Adrenal gland (tissue), 12 donors: Measurements from ENCODE around the gene EVPLL. TPM values are rescaled to one million over a fixed set of nuclear protein-coding genes. Genes with fewer than 3 reads are reported as not detected.

Experiments
- DNase-seq, 7 donors: peaks; one replicate each; pipeline ENCODE4 v3.0.0-alpha.2; 2019 to 2020
- H3K27ac ChIP-seq, 5 donors: fragments of 200-600 bp; sonication (generic) in 4 of 5; 1 replicate in 3 of 5; 2 replicates in 2 of 5; pipeline versions ENCODE4 v1.5.1 to v1.8.0; 2016 to 2020; ENCODE audit warnings: mild to moderate bottlenecking in 1 of 5
- H3K27me3 ChIP-seq: fragments of 200-600 bp; 2 replicates; pipeline ENCODE4 v1.8.0; 2021
- H3K36me3 ChIP-seq, 2 donors: fragments of 200-600 bp; replicated peaks in 1 of 2; 1 replicate in 1 of 2; 2 replicates in 1 of 2; pipeline versions ENCODE4 v1.5.1 to v1.8.0; 2018 to 2022
- H3K4me1 ChIP-seq, 2 donors: fragments of 200-600 bp; replicated peaks in 1 of 2; 1 replicate in 1 of 2; 2 replicates in 1 of 2; pipeline versions ENCODE4 v1.5.1 to v1.8.0; 2018 to 2021
- H3K4me3 ChIP-seq, 4 donors: fragments of 200-600 bp; sonication (generic) in 3 of 4; one replicate each; pipeline ENCODE4 v1.5.1; 2016 to 2018
- H3K9me3 ChIP-seq, 3 donors: fragments of 200-600 bp; sonication (generic) in 1 of 3; replicated peaks in 1 of 3; 1 replicate in 2 of 3; 2 replicates in 1 of 3; pipeline versions ENCODE4 v1.5.1 to v1.8.0; 2016 to 2021
- CTCF ChIP-seq, 6 experiments: fragments of 450-650 bp in 4 of 6; fragments of 200-600 bp in 2 of 6; sonication (generic) in 1 of 6; IDR thresholded peaks; 1 replicate in 5 of 6; 2 replicates in 1 of 6; pipeline versions ENCODE4 v1.5.1 to v1.8.0; 2016 to 2021; ENCODE audit warnings: antibody characterized with exemption in 6 of 6, mild to moderate bottlenecking in 2 of 6, moderate library complexity in 1 of 6
- POLR2A ChIP-seq, 2 donors: fragments of 450-650 bp; IDR thresholded peaks; one replicate each; pipeline ENCODE4 v1.6.1; 2017; ENCODE audit warnings: antibody characterized with exemption in 2 of 2, mild to moderate bottlenecking in 2 of 2, moderate library complexity in 1 of 2
- WGBS, 4 donors: extraction: QIAGEN DNeasy Blood & Tissue Kit in 2 of 4; methylation state at CpG; one replicate each; pipeline versions ENCODE4 v1.1.5 to v1.1.7; 2013 to 2017; 5-methylcytosine and 5-hydroxymethylcytosine counted together
- intact Hi-C, 2 donors: fragments of 100-400 bp; cut with DNase I; formaldehyde crosslinking; loops; one replicate each; pipeline versions ENCODE4 v1.14.1 to v1.15.0; 2022 to 2023
- polyA plus RNA-seq, 3 donors: library from polyadenylated mRNA; stranded (reverse); fragments of 200-250 nt in 2 of 3; fragments of 350-450 nt in 1 of 3; fragmentation: Illumina TruSeq in 1 of 3; extraction: RNeasy Lipid Tissue Mini Kit (QIAGEN cat#74804) in 1 of 3; gene quantifications; one replicate each; pipeline ENCODE4 v1.2.3, GENCODE V29; 2013 to 2014
- total RNA-seq, 9 donors: library from RNA; depleted of rRNA in 4 of 9; stranded (reverse); fragments of >200 nt in 4 of 9; fragments of 120-200 nt in 1 of 9; fragmentation: NEBNext Ultra II Directional in 1 of 9; extraction: Animal tissue kit (Norgen Biotek cat#: 25700) in 1 of 9; gene quantifications; one replicate each; pipeline versions ENCODE4 v1.1.0 to v1.2.4, GENCODE V29; 2013 to 2023
- donor health status: healthy with polysubstance abuse.
- donor health status: Bipolar disorder and iron deficiency.
- donor health status: DM: yes; HTN: yes; CAD: no.
- donor health status: DM: no; HTN: no; CAD: no.
- donor health status: DM: no; HTN: no; CAD: no.
- donor health status: DM: yes; HTN: yes; CAD: no.

The EVPLL gene
- total and polyA plus RNA-seq, 12 donors = 0.47 TPM; not detected in 11

GRCh38 chr17:18360518-18360917 lies 17.1 kb upstream of the EVPLL start:
- Histone ChIP-seq H3K27ac (no peak overlapping the region), H3K4me3 (no peak overlapping the region), H3K36me3 (no peaks in the 10 kb centered on the region), H3K9me3 (no peaks in the 10 kb centered on the region), H3K4me1 (peaks cover 5 to 12% of the 10 kb centered on the region in 2 donors), H3K27me3 (no peaks in the 10 kb centered on the region)
- intact Hi-C loops = no loop called here
- DNase-seq = no peak
- TF ChIP-seq POLR2A (IDR thresholded peaks at IDR 0.05) (no peak), CTCF (IDR thresholded peaks at IDR 0.05) (no peak)
- WGBS, 4 donors = 90 to 95% (median 91%) methylated on average over 8 of the region's 8 CpGs

GRCh38 chr17:18361837-18362697 lies 15.5 kb upstream of the EVPLL start:
- Histone ChIP-seq H3K27me3 (no peaks in the 10 kb centered on the region), H3K36me3 (no peaks in the 10 kb centered on the region), H3K4me3 (peak overlapping the region in 2 of 4 donors; percentile 22 to 79), H3K4me1 (peaks cover 5 to 12% of the 10 kb centered on the region in 2 donors), H3K27ac (peak overlapping the region in 1 of 5 donors; percentile 46), H3K9me3 (no peaks in the 10 kb centered on the region)
- 69 to 86% (median 80%) methylated on average over 13 to 15 of the region's 15 CpGs for WGBS, 4 donors
- DNase-seq = no peak
- TF ChIP-seq CTCF (IDR thresholded peaks at IDR 0.05) = no peak
- TF ChIP-seq POLR2A (IDR thresholded peaks at IDR 0.05) = no peak
- intact Hi-C loops = no loop called here

GRCh38 chr17:18362698-18363100 lies 14.9 kb upstream of the EVPLL start:
- peak; percentile 58 to 89 (median 66) for DNase-seq
- H3K36me3 ChIP-seq = no peaks in the 10 kb centered on the region
- H3K4me3 ChIP-seq = peak overlapping the region; percentile 22 to 79 (median 68)
- H3K4me1 ChIP-seq = peaks cover 5 to 9% of the 10 kb centered on the region in 2 donors
- 0 to 17% (median 9%) methylated on average over 1 to 14 of the region's 14 CpGs for whole genome bisulfite sequencing, 4 donors
- peak overlapping the region in 4 of 5 donors; percentile 4 to 66 (median 31) for H3K27ac ChIP-seq
- no peaks in the 10 kb centered on the region for H3K9me3 ChIP-seq
- TF ChIP-seq POLR2A (IDR thresholded peaks at IDR 0.05) (no peak), CTCF (IDR thresholded peaks at IDR 0.05) (no peak)
- no peaks in the 10 kb centered on the region for H3K27me3 ChIP-seq
- intact Hi-C loops = no loop called here

GRCh38 chr17:18363101-18364049 lies 14.2 kb upstream of the EVPLL start, which contains the start of gene SHMT1:
SHMT1 (minus strand) TSS chr17:18363550; CDS start chr17:18355981, 7,569 bp downstream.
- 0 to 2% (median 1%) methylated on average over 9 to 76 of the region's 76 CpGs for WGBS, 4 donors

More at GRCh38 chr17:18363101-18364049, 14.2 kb upstream of the EVPLL start, which contains the start of gene SHMT1:
- Histone ChIP-seq H3K9me3 (no peaks in the 10 kb centered on the region), H3K4me1 (peaks cover 5 to 9% of the 10 kb centered on the region in 2 donors), H3K4me3 (peak within 1 kb of the TSS; percentile 22 to 79 (median 68)), H3K36me3 (no peaks in the 10 kb centered on the region), H3K27ac (peak within 1 kb of the TSS in 4 of 5 donors; percentile 4 to 66 (median 31)), H3K27me3 (no peaks in the 10 kb centered on the region)
- DNase-seq = peak; percentile 92 to 97 (median 93)
- TF ChIP-seq POLR2A (IDR thresholded peaks at IDR 0.05) (peak in 1 of 2 donors; percentile 62), CTCF (IDR thresholded peaks at IDR 0.05) (no peak)
- intact Hi-C loops = no loop called here
